Progenitor cell of endocrine pancreas (in vitro differentiated cells): ENCODE data around the gene PSTK. TPM values are rescaled to one million over a fixed set of nuclear protein-coding genes. Genes with fewer than 3 reads are reported as not detected.

Experiments used
- DNase-seq: peaks from one replicate; pipeline ENCODE4 v3.0.0; 2021; ENCODE audit warnings: low spot score; ENCODE audit not compliant: unreplicated experiment
- H3K27ac Mint-ChIP-seq: 2 replicates; pipeline ENCODE4 v1.8.0; 2021; ENCODE audit warnings: mild to moderate bottlenecking, moderate library complexity, mixed read lengths
- H3K27me3 Mint-ChIP-seq: 2 replicates; pipeline ENCODE4 v1.8.0; 2021; ENCODE audit warnings: mixed read lengths
- H3K36me3 Mint-ChIP-seq: 2 replicates; pipeline ENCODE4 v1.8.0; 2022; ENCODE audit warnings: mixed read lengths; ENCODE audit not compliant: insufficient read depth
- H3K4me1 Mint-ChIP-seq: 2 replicates; pipeline ENCODE4 v1.8.0; 2021; ENCODE audit warnings: low read depth, mixed read lengths
- H3K4me3 Mint-ChIP-seq: 2 replicates; pipeline ENCODE4 v1.8.0; 2021; ENCODE audit warnings: low read depth, mild to moderate bottlenecking, moderate library complexity, mixed read lengths
- H3K9me3 Mint-ChIP-seq: 2 replicates; pipeline ENCODE4 v1.8.0; 2021; ENCODE audit warnings: low read depth, mixed read lengths
- CTCF ChIP-seq: fragments of 200-600 bp; sonication (generic); IDR thresholded peaks from one replicate; pipeline ENCODE4 v1.5.0; 2021; ENCODE audit warnings: antibody characterized with exemption, mild to moderate bottlenecking; ENCODE audit not compliant: unreplicated experiment
- total RNA-seq: library from RNA; stranded (reverse); gene quantifications from 2 replicates; pipeline ENCODE4 v1.2.1, GENCODE V29; 2021

The PSTK gene
- total RNA-seq, 1 donor from 2014 or later = 6.3 TPM

- no peak for DNase-seq
- no peaks in the 10 kb centered on the region for H3K9me3 Mint-ChIP-seq
- H3K27ac Mint-ChIP-seq = peak overlapping the region; percentile 99
Measured at GRCh38 chr10:123007558-123008354, 27.6 kb downstream of the PSTK start.

GRCh38 chr10:123008355-123009104 is 28.3 kb downstream of the PSTK start, which contains the start of the genes ACADSB and IKZF5:
ACADSB (plus strand) TSS chr10:123009006; CDS start chr10:123009030, 24 bp downstream.
IKZF5 (minus strand) TSS chr10:123008795; CDS start chr10:122998625, 10,170 bp downstream.
- Mint-ChIP-seq H3K4me1 (peaks cover 30% of the 10 kb centered on the region), H3K9me3 (no peaks in the 10 kb centered on the region), H3K27me3 (no peaks in the 10 kb centered on the region), H3K4me3 (peak within 1 kb of the TSS; percentile 94), H3K27ac (peak within 1 kb of the TSS; percentile 99), H3K36me3 (peaks cover 8% of the 10 kb centered on the region)
- peak; percentile 93 for DNase-seq
- TF ChIP-seq CTCF = no peak

More at GRCh38 chr10:123007558-123008354, 27.6 kb downstream of the PSTK start:
- peak overlapping the region; percentile 94 for H3K4me3 Mint-ChIP-seq
- peaks cover 30% of the 10 kb centered on the region for H3K4me1 Mint-ChIP-seq
- H3K36me3 Mint-ChIP-seq = peaks cover 6% of the 10 kb centered on the region
- no peak for TF ChIP-seq CTCF
- no peaks in the 10 kb centered on the region for H3K27me3 Mint-ChIP-seq

GRCh38 chr10:123009105-123009820 is 29.1 kb downstream of the PSTK start:
- no peak for TF ChIP-seq CTCF
- no peaks in the 10 kb centered on the region for H3K27me3 Mint-ChIP-seq
- peaks cover 9% of the 10 kb centered on the region for H3K36me3 Mint-ChIP-seq
- H3K4me3 Mint-ChIP-seq = peak overlapping the region; percentile 94
- peaks cover 23% of the 10 kb centered on the region for H3K4me1 Mint-ChIP-seq
- H3K27ac Mint-ChIP-seq = peak overlapping the region; percentile 99
- DNase-seq = no peak
- H3K9me3 Mint-ChIP-seq = no peaks in the 10 kb centered on the region

GRCh38 chr10:123011987-123012386 is 31.8 kb downstream of the PSTK start:
- H3K27me3 Mint-ChIP-seq = no peaks in the 10 kb centered on the region
- H3K4me1 Mint-ChIP-seq = peaks cover 19% of the 10 kb centered on the region
- H3K4me3 Mint-ChIP-seq = no peak overlapping the region
- peaks cover 9% of the 10 kb centered on the region for H3K36me3 Mint-ChIP-seq
- H3K9me3 Mint-ChIP-seq = no peaks in the 10 kb centered on the region
- no peak overlapping the region for H3K27ac Mint-ChIP-seq
- TF ChIP-seq CTCF = no peak
- DNase-seq = no peak
